Natural killer cell (primary cell): ENCODE measurements around the gene CGB1. TPM values are rescaled to one million over a fixed set of nuclear protein-coding genes. Genes with fewer than 3 reads are reported as not detected.
"Not testable (repeated sequence)": the region's sequence is repeated elsewhere in the genome, so short reads cannot be mapped to it uniquely, and the experiment has no call there.

ENCODE experiments used
- ATAC-seq, 3 donors: fragments of 150-1000 bp in 2 of 3; fragments of 200-7000 bp in 1 of 3; cut with Tn5 transposase; 1 replicate in 1 of 3; 2 replicates in 2 of 3; pipeline ENCODE4 v1.10.0; 2021; ENCODE audit warnings: mild to moderate bottlenecking in 2 of 3, moderate library complexity in 2 of 3
- DNase-seq, 2 donors: peaks; one replicate each; pipeline versions ENCODE4 v3.0.0 to v3.0.0-alpha.2; 2013 to 2021; ENCODE audit warnings: mixed read lengths in 1 of 2
- H3K27ac ChIP-seq: one replicate; pipeline ENCODE4 v1.5.1; 2013; ENCODE audit warnings: mild to moderate bottlenecking, low read length
- H3K27me3 ChIP-seq: one replicate; pipeline ENCODE4 v1.6.1; 2013; ENCODE audit warnings: low read length; ENCODE audit not compliant: control insufficient read depth, insufficient read depth
- H3K36me3 ChIP-seq: one replicate; pipeline ENCODE4 v1.6.1; 2013; ENCODE audit warnings: low read length; ENCODE audit not compliant: control insufficient read depth, insufficient read depth
- H3K4me1 ChIP-seq: one replicate; pipeline ENCODE4 v1.6.1; 2013; ENCODE audit warnings: low read length; ENCODE audit not compliant: control insufficient read depth, insufficient read depth
- H3K4me3 ChIP-seq: one replicate; pipeline ENCODE4 v1.5.1; 2013; ENCODE audit warnings: low read length
- H3K9me3 ChIP-seq: one replicate; pipeline ENCODE4 v1.6.1; 2013; ENCODE audit warnings: low read length; ENCODE audit not compliant: control insufficient read depth, insufficient read depth
- H3K27ac Mint-ChIP-seq, 2 donors: one replicate each; pipeline ENCODE4 v1.8.0; 2022; ENCODE audit warnings: mild to moderate bottlenecking in 2 of 2, mixed read lengths in 2 of 2, moderate library complexity in 1 of 2
- H3K27me3 Mint-ChIP-seq, 2 donors: one replicate each; pipeline ENCODE4 v1.8.0; 2022; ENCODE audit warnings: low read depth in 2 of 2, mixed read lengths in 2 of 2
- H3K36me3 Mint-ChIP-seq: one replicate; pipeline ENCODE4 v1.8.0; 2022; ENCODE audit warnings: mixed read lengths
- H3K4me1 Mint-ChIP-seq, 2 donors: one replicate each; pipeline ENCODE4 v1.8.0; 2022; ENCODE audit warnings: mixed read lengths in 2 of 2
- H3K4me3 Mint-ChIP-seq: one replicate; pipeline ENCODE4 v1.8.0; 2022; ENCODE audit warnings: mild to moderate bottlenecking, moderate library complexity, mixed read lengths
- H3K9me3 Mint-ChIP-seq, 2 donors: one replicate each; pipeline ENCODE4 v1.8.0; 2022; ENCODE audit warnings: mixed read lengths in 2 of 2
- CTCF ChIP-seq: fragments of 200-600 bp; IDR thresholded peaks from one replicate; pipeline ENCODE4 v1.8.0; 2022; ENCODE audit warnings: antibody characterized with exemption
- WGBS: methylation state at CpG from one replicate; pipeline ENCODE4 v1.1.7; 2013; ENCODE audit warnings: missing lambda C conversion rate; ENCODE audit not compliant: insufficient coverage; 5-methylcytosine and 5-hydroxymethylcytosine counted together
- intact Hi-C: fragments of 100-400 bp; cut with micrococcal nuclease; formaldehyde crosslinking; loops from one replicate; pipeline ENCODE4 v1.14.2; 2022
- total RNA-seq, 4 donors: library from RNA; stranded (reverse); fragments of 120-200 nt in 1 of 4; gene quantifications; one replicate each; pipeline versions ENCODE4 v1.2.3 to v1.2.4, GENCODE V29; 2013 to 2022

The CGB1 gene
- total RNA-seq, 3 donors from 2014 or later (not counting 1 experiment from before 2014, with no cell fraction given) = not detected

- H3K4me3 Mint-ChIP-seq = peak overlapping the region; percentile 35
- Histone ChIP-seq H3K4me1 (peaks cover 21% of the 10 kb centered on the region), H3K27ac (no peak overlapping the region), H3K36me3 (no peaks in the 10 kb centered on the region), H3K9me3 (no peaks in the 10 kb centered on the region), H3K4me3 (no peak overlapping the region), H3K27me3 (peaks cover 29% of the 10 kb centered on the region)
- H3K27me3 Mint-ChIP-seq = peaks cover 42 to 48% of the 10 kb centered on the region in 2 donors
- no peak for ATAC-seq
- no peak overlapping the region for H3K27ac Mint-ChIP-seq
- no peaks in the 10 kb centered on the region for H3K9me3 Mint-ChIP-seq
- H3K36me3 Mint-ChIP-seq = no peaks in the 10 kb centered on the region
- WGBS = 97% methylated on average over 2 of the region's 2 CpGs
- H3K4me1 Mint-ChIP-seq = peaks cover 20 to 22% of the 10 kb centered on the region in 2 donors
- DNase-seq = no peak
- TF ChIP-seq CTCF = no peak
- intact Hi-C loops = no loop called here
Measured at GRCh38 chr19:49061000-49061399, 24.3 kb upstream of the CGB1 start.

GRCh38 chr19:49059053-49059452 is 22.4 kb upstream of the CGB1 start:
- no peak for ATAC-seq
- Mint-ChIP-seq H3K4me1 (peaks cover 21 to 24% of the 10 kb centered on the region in 2 donors), H3K36me3 (no peaks in the 10 kb centered on the region), H3K9me3 (no peaks in the 10 kb centered on the region), H3K27ac (no peak overlapping the region), H3K4me3 (peak overlapping the region; percentile 25), H3K27me3 (peaks cover 35 to 40% of the 10 kb centered on the region in 2 donors)
- no peak for TF ChIP-seq CTCF
- H3K36me3 ChIP-seq = no peaks in the 10 kb centered on the region
- no peak overlapping the region for H3K27ac ChIP-seq
- peaks cover 26% of the 10 kb centered on the region for H3K4me1 ChIP-seq
- intact Hi-C loops = no loop called here
- peaks cover 30% of the 10 kb centered on the region for H3K27me3 ChIP-seq
- no peaks in the 10 kb centered on the region for H3K9me3 ChIP-seq
- no peak overlapping the region for H3K4me3 ChIP-seq
- 68% methylated on average over 9 of the region's 9 CpGs for WGBS
- no peak for DNase-seq

GRCh38 chr19:49058562-49058961 is 21.9 kb upstream of the CGB1 start:
- intact Hi-C loops = no loop called here
- 45% methylated on average over 9 of the region's 10 CpGs for WGBS
- Histone ChIP-seq H3K4me1 (peaks cover 26% of the 10 kb centered on the region), H3K27ac (no peak overlapping the region), H3K27me3 (peaks cover 30% of the 10 kb centered on the region), H3K36me3 (no peaks in the 10 kb centered on the region), H3K4me3 (no peak overlapping the region), H3K9me3 (no peaks in the 10 kb centered on the region)
- Mint-ChIP-seq H3K27me3 (peaks cover 35 to 40% of the 10 kb centered on the region in 2 donors), H3K36me3 (no peaks in the 10 kb centered on the region), H3K4me1 (peaks cover 21 to 24% of the 10 kb centered on the region in 2 donors), H3K4me3 (peak overlapping the region; percentile 25), H3K27ac (no peak overlapping the region), H3K9me3 (no peaks in the 10 kb centered on the region)
- DNase-seq (no peak), ATAC-seq (no peak)
- TF ChIP-seq CTCF = no peak

- H3K4me3 Mint-ChIP-seq = peak within 1 kb of the TSS; percentile 87
- peaks cover 35 to 40% of the 10 kb centered on the region in 2 donors for H3K27me3 Mint-ChIP-seq
- H3K9me3 ChIP-seq = no peaks in the 10 kb centered on the region
- H3K4me3 ChIP-seq = peak within 1 kb of the TSS; percentile 47
- intact Hi-C loops = no loop called here
- TF ChIP-seq CTCF = no peak
- 5% methylated on average over 38 of the region's 38 CpGs for WGBS
- H3K36me3 Mint-ChIP-seq = no peaks in the 10 kb centered on the region
- H3K4me1 Mint-ChIP-seq = peaks cover 21 to 24% of the 10 kb centered on the region in 2 donors
- H3K27ac Mint-ChIP-seq = peak within 1 kb of the TSS in 1 of 2 donors; percentile 59
- no peaks in the 10 kb centered on the region for H3K9me3 Mint-ChIP-seq
- DNase-seq (peak in 1 of 2 donors; percentile 54), ATAC-seq (peak in 2 of 3 donors; percentile 11 to 34)
- H3K27ac ChIP-seq = no peak within 1 kb of the TSS
- peaks cover 26% of the 10 kb centered on the region for H3K4me1 ChIP-seq
- H3K27me3 ChIP-seq = peaks cover 30% of the 10 kb centered on the region
- H3K36me3 ChIP-seq = no peaks in the 10 kb centered on the region
Measured at GRCh38 chr19:49057636-49058234, 21.0 kb upstream of the CGB1 start, which contains the start of gene CGB7. Gene CGB7, minus strand, starts transcription at chr19:49057749. Its CDS starts 2,374 bp downstream, at chr19:49055375.

GRCh38 chr19:49056902-49057596 is 20.4 kb upstream of the CGB1 start:
- H3K36me3 Mint-ChIP-seq, H3K27ac ChIP-seq, DNase-seq, H3K9me3 Mint-ChIP-seq, H3K36me3 ChIP-seq, H3K9me3 ChIP-seq, intact Hi-C loops: not testable (repeated sequence)
- peak; percentile 28 to 42 (median 37) for ATAC-seq
- Mint-ChIP-seq H3K4me3 (peak overlapping the region; percentile 87), H3K27me3 (peaks cover 35 to 40% of the 10 kb centered on the region in 2 donors), H3K4me1 (peaks cover 21 to 24% of the 10 kb centered on the region in 2 donors), H3K27ac (peak overlapping the region in 1 of 2 donors; percentile 59)
- 2% methylated on average over 34 of the region's 34 CpGs for WGBS
- peaks cover 26% of the 10 kb centered on the region for H3K4me1 ChIP-seq
- peaks cover 30% of the 10 kb centered on the region for H3K27me3 ChIP-seq
- H3K4me3 ChIP-seq = peak overlapping the region; percentile 47
